Measurements from ENCODE around the gene DCAF5.

The DCAF5 gene

DNA sequence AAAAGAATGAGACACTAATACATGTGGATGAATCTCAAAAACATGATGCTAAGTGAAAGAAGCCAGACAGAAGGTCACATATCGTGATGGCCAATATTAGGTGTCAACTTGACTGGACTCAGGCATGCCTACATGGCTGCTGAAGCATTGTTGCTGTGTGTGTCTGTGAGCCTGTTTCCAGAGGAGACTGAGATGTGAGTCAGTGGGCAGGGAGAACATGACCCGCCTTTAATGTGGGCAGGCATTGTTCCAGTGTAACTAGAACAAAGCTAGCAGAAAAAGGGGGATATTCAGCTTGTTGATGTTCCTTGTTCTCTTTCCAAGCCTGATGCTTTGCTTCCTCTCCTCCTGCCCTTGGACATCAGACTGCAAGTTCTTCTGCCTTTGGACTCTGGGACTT, 47.6 kb downstream of the DCAF5 start:
- DNase-seq = no peak
- H3K4me3 ChIP-seq (ENCODE audit: insufficient read depth, low read depth, low read length, poor library complexity, severe bottlenecking) = no peak overlapping the region
- peaks cover 13% of the 10 kb centered on the region for H3K36me3 ChIP-seq (ENCODE audit: control insufficient read depth, insufficient read depth, low read length)
- H3K9me3 ChIP-seq (ENCODE audit: control insufficient read depth, low read length) = no peaks in the 10 kb centered on the region
- no peak overlapping the region for H3K27ac ChIP-seq (ENCODE audit: insufficient read depth, low read length, poor library complexity, severe bottlenecking)
- no peaks in the 10 kb centered on the region for H3K27me3 ChIP-seq (replicated peaks; ENCODE audit: control insufficient read depth, insufficient read depth, low read length, poor library complexity, severe bottlenecking)
- no peaks in the 10 kb centered on the region for H3K4me1 ChIP-seq (ENCODE audit: control insufficient read depth, insufficient read depth, low read length, poor library complexity, severe bottlenecking)

DNA sequence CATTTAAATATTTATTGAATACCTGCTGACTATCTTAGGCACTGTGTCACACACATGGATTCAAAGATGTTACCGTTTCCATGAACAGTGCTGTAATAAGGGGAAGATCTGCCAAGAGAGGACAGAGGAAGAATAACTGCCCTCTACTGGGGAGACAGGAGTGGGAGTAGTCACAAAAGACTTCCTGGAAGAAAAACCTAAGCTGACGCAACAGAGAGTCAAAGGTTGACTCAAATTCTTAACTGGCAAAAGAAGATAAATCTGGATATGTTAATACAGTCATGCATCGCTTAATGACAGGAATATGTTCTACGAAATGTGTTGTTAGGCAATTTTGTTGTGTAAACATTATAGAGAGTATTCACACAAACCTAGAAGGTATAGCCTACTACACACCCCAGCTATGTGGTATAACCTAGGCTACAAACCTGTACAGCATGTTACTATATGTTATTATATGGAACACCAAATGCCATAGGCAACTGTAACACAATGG, 51.5 kb downstream of the DCAF5 start:
- no peaks in the 10 kb centered on the region for H3K9me3 ChIP-seq (ENCODE audit: control insufficient read depth, low read length)
- H3K4me1 ChIP-seq (ENCODE audit: control insufficient read depth, insufficient read depth, low read length, poor library complexity, severe bottlenecking) = no peaks in the 10 kb centered on the region
- peaks cover 17% of the 10 kb centered on the region for H3K36me3 ChIP-seq (ENCODE audit: control insufficient read depth, insufficient read depth, low read length)
- no peak overlapping the region for H3K27ac ChIP-seq (ENCODE audit: insufficient read depth, low read length, poor library complexity, severe bottlenecking)
- no peak overlapping the region for H3K4me3 ChIP-seq (ENCODE audit: insufficient read depth, low read depth, low read length, poor library complexity, severe bottlenecking)
- DNase-seq = no peak
- H3K27me3 ChIP-seq (replicated peaks; ENCODE audit: control insufficient read depth, insufficient read depth, low read length, poor library complexity, severe bottlenecking) = no peaks in the 10 kb centered on the region

DNA sequence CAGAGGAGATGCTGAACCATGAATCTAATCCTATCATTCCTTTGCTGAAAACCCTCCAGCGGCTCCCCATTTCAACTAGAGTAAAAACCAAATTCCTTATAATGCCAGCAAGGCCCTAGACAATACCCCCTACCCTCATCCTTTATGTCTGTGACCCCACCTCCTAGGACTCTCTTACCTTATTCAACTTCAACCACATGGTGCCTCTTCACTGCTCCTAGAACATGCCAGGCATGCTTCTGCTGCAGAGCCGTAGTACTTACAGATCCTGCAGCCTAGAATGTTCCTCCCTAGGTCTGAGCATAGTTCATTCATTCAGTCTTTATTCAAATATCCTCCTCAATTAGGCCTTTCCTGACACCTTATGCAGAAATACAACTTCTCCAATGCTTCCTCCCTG, 54.9 kb downstream of the DCAF5 start:
- H3K27me3 ChIP-seq (replicated peaks; ENCODE audit: control insufficient read depth, insufficient read depth, low read length, poor library complexity, severe bottlenecking) = no peaks in the 10 kb centered on the region
- peaks cover 6% of the 10 kb centered on the region for H3K36me3 ChIP-seq (ENCODE audit: control insufficient read depth, insufficient read depth, low read length)
- DNase-seq = no peak
- no peak overlapping the region for H3K4me3 ChIP-seq (ENCODE audit: insufficient read depth, low read depth, low read length, poor library complexity, severe bottlenecking)
- H3K9me3 ChIP-seq (ENCODE audit: control insufficient read depth, low read length) = no peaks in the 10 kb centered on the region
- no peak overlapping the region for H3K27ac ChIP-seq (ENCODE audit: insufficient read depth, low read length, poor library complexity, severe bottlenecking)
- H3K4me1 ChIP-seq (ENCODE audit: control insufficient read depth, insufficient read depth, low read length, poor library complexity, severe bottlenecking) = no peaks in the 10 kb centered on the region

DNA sequence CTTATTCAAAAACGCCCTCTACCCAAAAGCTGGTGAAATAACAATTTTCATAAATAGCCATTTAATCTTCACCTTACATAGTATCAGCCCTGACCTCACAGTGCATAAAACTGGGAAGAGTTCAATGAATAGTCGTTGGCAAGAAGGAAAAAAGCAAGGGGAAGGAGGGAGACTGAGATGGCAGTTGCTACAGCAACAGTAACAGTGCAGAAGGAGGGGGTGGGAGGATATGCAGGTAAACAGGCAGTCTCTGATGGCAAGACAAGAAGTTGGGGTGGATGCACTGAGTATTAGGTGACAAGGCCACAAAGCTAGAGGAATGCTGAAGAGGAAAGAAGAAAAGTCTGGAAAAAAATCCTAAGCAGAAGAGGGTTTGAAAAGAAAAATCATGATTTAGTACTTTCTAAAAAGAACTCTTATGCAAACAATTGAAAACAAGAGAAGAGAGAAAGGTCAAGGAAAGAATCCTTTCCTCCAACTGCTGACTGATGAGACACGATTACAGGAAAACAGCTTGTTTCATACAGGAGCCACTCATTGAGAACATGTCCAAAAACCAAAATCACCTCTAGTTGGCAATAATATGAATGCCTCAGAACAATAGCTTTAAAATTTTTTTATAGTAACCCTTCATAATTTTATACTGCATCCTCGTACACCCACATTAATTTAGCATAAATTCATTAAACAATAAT, 56.0 kb downstream of the DCAF5 start:
- Histone ChIP-seq H3K4me3 (ENCODE audit: insufficient read depth, low read depth, low read length, poor library complexity, severe bottlenecking) (no peak overlapping the region), H3K27me3 (replicated peaks; ENCODE audit: control insufficient read depth, insufficient read depth, low read length, poor library complexity, severe bottlenecking) (no peaks in the 10 kb centered on the region), H3K27ac (ENCODE audit: insufficient read depth, low read length, poor library complexity, severe bottlenecking) (no peak overlapping the region), H3K36me3 (ENCODE audit: control insufficient read depth, insufficient read depth, low read length) (peaks cover 4% of the 10 kb centered on the region), H3K4me1 (ENCODE audit: control insufficient read depth, insufficient read depth, low read length, poor library complexity, severe bottlenecking) (no peaks in the 10 kb centered on the region), H3K9me3 (ENCODE audit: control insufficient read depth, low read length) (no peaks in the 10 kb centered on the region)
- DNase-seq = no peak

DNA sequence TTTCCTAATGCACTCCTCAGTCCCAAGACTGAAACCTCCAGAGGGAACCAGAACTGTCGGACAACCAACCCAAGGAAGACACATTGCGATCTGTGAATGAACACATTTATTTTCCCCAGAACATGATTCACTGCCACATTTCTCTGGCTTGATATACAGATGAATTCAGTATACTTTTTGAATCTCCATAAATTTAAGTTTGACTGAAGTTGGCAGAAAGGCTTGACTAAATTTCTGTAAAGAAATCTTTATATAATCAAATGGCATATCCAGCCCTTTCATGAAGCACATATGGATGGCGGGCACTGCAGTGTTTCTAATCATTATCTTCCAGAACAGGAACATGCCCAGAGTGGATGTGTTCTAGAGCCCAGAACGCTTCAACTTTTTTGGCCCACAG, 56.7 kb downstream of the DCAF5 start:
- no peak overlapping the region for H3K27ac ChIP-seq (ENCODE audit: insufficient read depth, low read length, poor library complexity, severe bottlenecking)

DNA sequence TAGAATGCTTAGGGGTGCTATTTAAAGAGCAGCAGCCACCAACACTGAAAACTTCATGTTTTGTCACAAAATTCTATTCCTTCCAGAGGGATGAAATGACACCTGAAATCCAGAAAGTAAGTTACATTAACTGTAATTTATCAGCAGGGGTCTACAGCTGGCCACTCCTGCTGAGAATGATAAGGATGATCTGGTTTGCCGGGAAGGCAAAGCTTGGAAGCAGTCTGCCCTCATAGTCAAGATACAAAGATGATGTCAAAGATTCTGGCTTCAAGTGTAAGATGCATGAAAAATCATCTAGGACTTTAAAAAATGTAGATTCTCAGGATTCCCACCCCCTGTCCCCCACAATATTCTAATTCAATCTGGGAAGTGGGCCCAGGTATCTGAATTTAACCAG, 58.4 kb downstream of the DCAF5 start:
- peaks cover 25% of the 10 kb centered on the region for H3K36me3 ChIP-seq (ENCODE audit: control insufficient read depth, insufficient read depth, low read length)
- H3K27me3 ChIP-seq (replicated peaks; ENCODE audit: control insufficient read depth, insufficient read depth, low read length, poor library complexity, severe bottlenecking) = no peaks in the 10 kb centered on the region
- H3K27ac ChIP-seq (ENCODE audit: insufficient read depth, low read length, poor library complexity, severe bottlenecking) = no peak overlapping the region
- no peak for DNase-seq
- no peak overlapping the region for H3K4me3 ChIP-seq (ENCODE audit: insufficient read depth, low read depth, low read length, poor library complexity, severe bottlenecking)
- H3K4me1 ChIP-seq (ENCODE audit: control insufficient read depth, insufficient read depth, low read length, poor library complexity, severe bottlenecking) = no peaks in the 10 kb centered on the region
- no peaks in the 10 kb centered on the region for H3K9me3 ChIP-seq (ENCODE audit: control insufficient read depth, low read length)

More for the DNA sequence above, 56.7 kb downstream of the DCAF5 start:
- H3K4me3 ChIP-seq (ENCODE audit: insufficient read depth, low read depth, low read length, poor library complexity, severe bottlenecking) = no peak overlapping the region
- H3K4me1 ChIP-seq (ENCODE audit: control insufficient read depth, insufficient read depth, low read length, poor library complexity, severe bottlenecking) = no peaks in the 10 kb centered on the region
- DNase-seq = no peak
- H3K27me3 ChIP-seq (replicated peaks; ENCODE audit: control insufficient read depth, insufficient read depth, low read length, poor library complexity, severe bottlenecking) = no peaks in the 10 kb centered on the region
- H3K36me3 ChIP-seq (ENCODE audit: control insufficient read depth, insufficient read depth, low read length) = peaks cover 10% of the 10 kb centered on the region
- no peaks in the 10 kb centered on the region for H3K9me3 ChIP-seq (ENCODE audit: control insufficient read depth, low read length)

DNA sequence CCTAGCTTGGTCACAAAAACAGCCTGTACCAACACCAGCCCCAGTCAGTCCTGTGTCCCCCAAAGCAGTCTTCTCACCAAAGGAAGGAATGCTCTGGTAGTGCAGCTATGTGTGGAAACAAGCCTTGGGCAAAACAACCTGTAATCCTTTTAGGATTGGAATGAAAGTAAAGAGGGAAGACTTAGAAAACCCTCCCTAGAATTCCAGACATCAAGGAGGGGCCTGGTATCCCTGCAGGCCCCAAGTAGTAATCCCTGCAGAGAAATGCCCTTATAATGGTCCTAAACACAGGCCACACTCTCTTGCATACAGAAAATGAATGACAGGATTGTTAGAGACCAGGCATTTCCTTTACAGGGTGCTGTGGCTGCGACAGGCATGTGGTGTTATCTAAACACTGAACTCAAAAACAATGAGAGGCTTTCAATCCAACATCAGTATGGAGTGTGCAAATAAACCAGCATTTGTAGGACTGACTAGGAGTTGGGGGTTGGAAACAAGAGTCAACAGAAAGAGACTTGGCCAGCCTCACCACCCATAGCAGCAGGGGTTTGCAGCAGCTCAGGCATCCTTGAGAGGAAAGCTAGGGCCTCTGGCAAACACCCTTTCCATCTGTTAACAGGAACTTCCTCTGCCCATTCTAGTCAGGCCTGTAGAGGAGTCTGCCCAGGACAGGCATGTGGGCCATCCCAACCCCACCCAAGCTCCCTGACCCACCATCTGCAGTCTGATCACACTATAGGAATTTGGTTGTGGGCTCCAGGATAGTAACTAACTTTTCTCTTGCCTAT, 59.1 kb downstream of the DCAF5 start:
- no peak overlapping the region for H3K27ac ChIP-seq (ENCODE audit: insufficient read depth, low read length, poor library complexity, severe bottlenecking)
- H3K4me3 ChIP-seq (ENCODE audit: insufficient read depth, low read depth, low read length, poor library complexity, severe bottlenecking) = no peak overlapping the region
- DNase-seq = no peak
- no peaks in the 10 kb centered on the region for H3K27me3 ChIP-seq (replicated peaks; ENCODE audit: control insufficient read depth, insufficient read depth, low read length, poor library complexity, severe bottlenecking)
- H3K4me1 ChIP-seq (ENCODE audit: control insufficient read depth, insufficient read depth, low read length, poor library complexity, severe bottlenecking) = no peaks in the 10 kb centered on the region
- H3K36me3 ChIP-seq (ENCODE audit: control insufficient read depth, insufficient read depth, low read length) = peaks cover 25% of the 10 kb centered on the region
- no peaks in the 10 kb centered on the region for H3K9me3 ChIP-seq (ENCODE audit: control insufficient read depth, low read length)

DNA sequence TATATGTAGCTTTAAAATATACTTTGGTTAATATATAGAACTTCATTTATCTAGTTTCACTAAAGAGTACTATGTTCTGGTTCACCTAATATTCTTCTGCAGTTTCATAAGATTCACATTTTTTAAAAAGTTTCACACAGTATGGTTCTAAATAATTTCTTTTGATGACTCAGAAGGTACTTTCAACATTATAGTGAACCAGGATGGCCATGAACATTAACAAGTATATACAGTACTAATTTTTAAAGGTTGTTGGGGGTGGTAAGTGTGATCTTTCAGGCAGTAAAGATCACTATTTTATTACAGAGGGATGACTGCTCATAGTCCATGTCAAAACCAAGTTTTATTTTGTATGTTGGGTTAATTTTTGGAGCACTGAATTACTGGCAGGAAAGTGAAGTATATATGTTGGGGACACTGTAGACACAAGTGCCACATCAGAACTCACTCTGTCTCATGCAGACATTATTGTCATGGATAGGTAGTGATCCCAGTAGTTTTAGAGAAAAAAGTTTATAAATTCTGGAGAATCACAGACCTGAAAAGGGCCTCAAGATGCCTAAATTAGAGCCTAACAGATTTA, 60.0 kb downstream of the DCAF5 start:
- no peak overlapping the region for H3K27ac ChIP-seq (ENCODE audit: insufficient read depth, low read length, poor library complexity, severe bottlenecking)
- peaks cover 29% of the 10 kb centered on the region for H3K36me3 ChIP-seq (ENCODE audit: control insufficient read depth, insufficient read depth, low read length)

DNA sequence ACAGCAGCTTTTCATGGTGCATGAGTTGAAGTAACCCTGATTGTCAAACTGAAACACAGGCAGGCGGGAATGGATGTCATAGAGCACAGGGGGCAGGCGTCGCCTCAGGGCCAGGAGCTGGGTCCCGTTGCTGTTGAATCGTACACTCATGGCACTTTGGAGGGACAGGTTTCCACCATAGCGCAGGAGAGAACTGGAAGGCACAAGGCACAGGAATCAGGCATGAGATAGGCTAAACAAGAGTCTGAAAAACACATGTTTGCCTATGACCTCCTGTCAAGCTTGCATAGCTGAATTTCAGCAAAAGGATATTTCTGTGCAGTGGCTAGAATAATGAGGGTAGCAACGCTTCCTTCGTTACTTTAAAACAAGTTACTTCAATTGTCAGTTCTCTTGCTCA, 61.2 kb downstream of the DCAF5 start:
- Histone ChIP-seq H3K27ac (ENCODE audit: insufficient read depth, low read length, poor library complexity, severe bottlenecking) (no peak overlapping the region), H3K4me3 (ENCODE audit: insufficient read depth, low read depth, low read length, poor library complexity, severe bottlenecking) (no peak overlapping the region), H3K27me3 (replicated peaks; ENCODE audit: control insufficient read depth, insufficient read depth, low read length, poor library complexity, severe bottlenecking) (no peaks in the 10 kb centered on the region), H3K4me1 (ENCODE audit: control insufficient read depth, insufficient read depth, low read length, poor library complexity, severe bottlenecking) (no peaks in the 10 kb centered on the region), H3K9me3 (ENCODE audit: control insufficient read depth, low read length) (no peaks in the 10 kb centered on the region), H3K36me3 (ENCODE audit: control insufficient read depth, insufficient read depth, low read length) (peaks cover 28% of the 10 kb centered on the region)
- DNase-seq = no peak

More for the DNA sequence above, 60.0 kb downstream of the DCAF5 start:
- DNase-seq = no peak
- Histone ChIP-seq H3K27me3 (replicated peaks; ENCODE audit: control insufficient read depth, insufficient read depth, low read length, poor library complexity, severe bottlenecking) (no peaks in the 10 kb centered on the region), H3K4me3 (ENCODE audit: insufficient read depth, low read depth, low read length, poor library complexity, severe bottlenecking) (no peak overlapping the region), H3K4me1 (ENCODE audit: control insufficient read depth, insufficient read depth, low read length, poor library complexity, severe bottlenecking) (no peaks in the 10 kb centered on the region), H3K9me3 (ENCODE audit: control insufficient read depth, low read length) (no peaks in the 10 kb centered on the region)

DNA sequence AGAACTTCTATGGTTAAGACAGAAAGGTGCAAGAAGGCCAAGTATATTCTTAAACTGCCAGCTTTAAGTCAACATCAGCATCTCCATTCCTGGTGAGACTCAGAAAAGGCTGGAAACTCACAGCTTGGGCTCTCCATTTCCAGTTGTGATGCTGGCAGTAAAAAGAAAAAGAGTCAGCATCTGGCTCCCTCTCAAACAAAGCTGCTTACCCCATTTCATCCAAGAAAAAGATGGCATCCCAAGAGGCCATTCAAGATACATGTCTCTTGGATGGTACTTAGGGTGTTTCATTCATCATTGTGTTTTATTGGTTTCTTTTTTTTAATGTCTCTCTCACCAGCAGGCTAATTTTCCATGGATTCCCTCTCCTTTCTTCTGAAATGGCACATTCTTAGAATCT, 61.9 kb downstream of the DCAF5 start:
- no peak overlapping the region for H3K4me3 ChIP-seq (ENCODE audit: insufficient read depth, low read depth, low read length, poor library complexity, severe bottlenecking)
- no peaks in the 10 kb centered on the region for H3K27me3 ChIP-seq (replicated peaks; ENCODE audit: control insufficient read depth, insufficient read depth, low read length, poor library complexity, severe bottlenecking)
- H3K27ac ChIP-seq (ENCODE audit: insufficient read depth, low read length, poor library complexity, severe bottlenecking) = no peak overlapping the region
- no peak for DNase-seq
- peaks cover 33% of the 10 kb centered on the region for H3K36me3 ChIP-seq (ENCODE audit: control insufficient read depth, insufficient read depth, low read length)
- H3K4me1 ChIP-seq (ENCODE audit: control insufficient read depth, insufficient read depth, low read length, poor library complexity, severe bottlenecking) = no peaks in the 10 kb centered on the region
- no peaks in the 10 kb centered on the region for H3K9me3 ChIP-seq (ENCODE audit: control insufficient read depth, low read length)

All from effector memory CD4-positive, alpha-beta T cell (primary cell).